Measurements from ENCODE around the gene PMM2.

PMM2 gene

DNA sequence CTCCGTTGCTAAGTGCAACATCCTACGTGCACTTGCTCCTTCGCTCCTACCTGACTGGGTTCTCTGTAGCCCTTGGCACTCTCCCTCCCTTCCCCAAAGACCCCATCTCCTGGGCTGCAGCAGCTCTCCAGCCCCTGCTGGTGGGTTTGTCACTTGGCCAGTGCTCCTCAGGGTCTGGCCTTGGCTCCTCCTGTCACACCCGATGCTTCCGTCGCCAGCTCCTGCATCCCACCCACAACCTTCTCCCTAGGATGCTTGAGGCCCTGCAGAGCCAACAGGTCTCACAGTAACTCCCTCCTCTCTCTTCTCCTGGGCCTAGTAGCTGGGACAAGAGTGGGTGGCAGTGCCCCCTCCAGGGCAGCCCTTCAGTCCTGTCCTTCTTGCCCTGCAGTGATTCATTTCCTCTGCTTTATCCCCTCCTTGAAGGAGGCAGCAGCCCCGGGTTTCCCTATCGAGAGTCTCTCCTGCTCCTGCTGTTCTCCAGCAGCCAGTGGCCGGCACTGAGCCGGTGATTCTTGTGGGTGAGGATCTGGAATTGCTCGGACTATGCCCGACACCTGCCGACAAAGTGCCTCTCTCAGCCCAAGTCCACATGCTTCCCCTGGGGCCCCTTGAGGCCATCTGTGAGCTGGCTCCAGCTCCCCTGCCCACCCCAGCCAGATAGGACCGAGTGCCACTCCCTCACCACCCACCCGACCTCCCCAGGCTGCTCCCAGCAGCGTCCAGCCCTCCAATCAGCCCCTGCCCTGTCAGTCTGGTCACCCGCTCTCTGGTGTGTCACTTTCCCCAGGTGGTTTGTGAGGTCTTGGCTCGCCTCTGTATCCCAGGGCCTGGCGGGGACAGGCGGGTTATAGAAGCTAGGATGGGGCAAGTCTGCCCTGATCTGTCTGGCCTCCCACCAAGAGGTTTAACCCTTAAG, 88.3 kb downstream of the PMM2 start:
- no peak for DNase-seq (ENCODE audit: low read depth in 2 of 2, low spot score in 1 of 2)

DNA sequence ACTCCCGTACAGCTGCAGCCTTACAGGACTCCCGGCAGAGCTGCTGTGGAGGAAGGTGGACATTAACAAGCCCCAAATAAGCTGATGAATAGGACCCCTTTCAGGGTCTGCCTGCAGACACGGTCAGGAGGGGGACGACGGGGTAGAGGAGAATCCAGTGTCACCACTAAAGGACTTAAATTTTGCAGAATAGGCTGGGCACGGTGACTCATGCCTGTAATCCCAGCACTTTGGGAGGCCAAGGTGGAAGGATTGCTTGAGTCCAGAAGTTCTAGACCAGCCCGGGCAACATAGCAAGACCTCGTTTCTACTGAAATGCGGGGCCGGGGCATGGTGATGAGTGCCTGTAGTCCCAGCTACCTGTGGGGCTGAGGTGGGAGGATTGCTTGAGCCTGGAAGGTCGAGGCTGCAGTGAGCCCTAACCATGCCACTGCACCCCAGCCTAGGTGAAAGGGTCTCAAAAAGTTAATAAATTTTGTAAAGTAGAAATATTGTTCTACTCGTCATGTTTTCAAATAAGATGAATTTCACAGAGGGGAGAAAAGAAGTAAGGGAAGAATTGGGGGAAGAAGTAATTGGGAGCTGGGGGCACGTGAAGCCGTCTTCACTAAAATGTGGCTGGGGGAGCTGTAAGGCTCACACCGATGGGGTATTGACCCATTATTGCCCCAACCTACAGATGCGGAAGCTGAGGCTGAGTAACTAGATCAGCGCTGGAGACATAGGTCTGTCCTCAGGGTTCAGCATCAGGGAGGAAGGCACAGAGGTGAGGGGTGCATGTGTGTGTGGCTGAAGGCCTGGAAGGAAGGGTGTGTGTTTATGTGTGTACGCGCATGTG, 89.2 kb downstream of the PMM2 start:
- no peak for DNase-seq (ENCODE audit: low read depth in 2 of 2, low spot score in 1 of 2)

DNA sequence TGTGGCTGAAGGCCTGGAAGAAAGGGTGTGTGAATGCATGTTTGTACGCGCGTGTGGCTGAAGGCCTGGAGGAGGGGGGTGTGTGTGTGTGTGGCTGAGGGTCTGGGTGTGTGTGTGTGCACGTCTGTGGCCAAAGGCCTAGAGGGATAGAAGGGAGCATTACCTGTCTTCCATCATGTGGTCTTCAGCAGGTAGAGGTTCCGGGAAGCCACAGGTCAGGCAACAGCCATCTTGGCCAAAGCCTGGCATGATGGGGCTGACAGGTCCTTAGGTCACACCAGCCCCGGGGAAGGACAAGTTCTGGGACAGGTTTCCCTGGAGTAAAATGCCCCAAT, 89.8 kb downstream of the PMM2 start:
- DNase-seq (ENCODE audit: low read depth in 2 of 2, low spot score in 1 of 2), result no peak

DNA sequence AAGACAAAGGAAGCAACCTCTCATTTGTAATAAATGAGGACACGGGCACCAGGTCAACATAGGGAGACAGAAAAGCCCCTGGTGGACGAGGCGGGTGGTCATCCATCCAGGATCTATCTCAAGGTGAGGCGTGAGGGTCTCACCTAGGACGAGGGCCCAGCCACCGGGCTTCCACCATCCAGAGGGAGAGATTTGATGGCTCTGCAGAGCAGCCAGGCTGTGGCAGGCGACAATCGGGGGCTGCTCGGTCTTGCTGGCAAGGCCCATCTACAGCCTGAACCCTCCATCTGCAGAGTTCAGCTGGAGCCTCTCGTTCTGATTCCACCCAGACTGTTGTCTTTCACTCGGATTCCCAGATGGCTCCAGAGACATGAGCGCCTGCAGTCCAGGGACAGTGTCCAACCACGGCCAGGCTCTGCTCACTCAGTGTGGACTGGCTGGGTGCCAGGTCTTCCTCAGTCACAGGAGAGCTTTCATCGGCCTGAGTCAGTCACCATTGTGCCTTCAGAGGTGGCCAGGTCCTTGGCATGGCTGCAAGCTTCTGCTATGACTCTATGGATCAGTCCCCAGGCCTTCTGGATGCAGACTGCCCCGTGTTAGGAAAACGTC, 90.4 kb downstream of the PMM2 start:
- no peak for DNase-seq (ENCODE audit: low read depth in 2 of 2, low spot score in 1 of 2)

DNA sequence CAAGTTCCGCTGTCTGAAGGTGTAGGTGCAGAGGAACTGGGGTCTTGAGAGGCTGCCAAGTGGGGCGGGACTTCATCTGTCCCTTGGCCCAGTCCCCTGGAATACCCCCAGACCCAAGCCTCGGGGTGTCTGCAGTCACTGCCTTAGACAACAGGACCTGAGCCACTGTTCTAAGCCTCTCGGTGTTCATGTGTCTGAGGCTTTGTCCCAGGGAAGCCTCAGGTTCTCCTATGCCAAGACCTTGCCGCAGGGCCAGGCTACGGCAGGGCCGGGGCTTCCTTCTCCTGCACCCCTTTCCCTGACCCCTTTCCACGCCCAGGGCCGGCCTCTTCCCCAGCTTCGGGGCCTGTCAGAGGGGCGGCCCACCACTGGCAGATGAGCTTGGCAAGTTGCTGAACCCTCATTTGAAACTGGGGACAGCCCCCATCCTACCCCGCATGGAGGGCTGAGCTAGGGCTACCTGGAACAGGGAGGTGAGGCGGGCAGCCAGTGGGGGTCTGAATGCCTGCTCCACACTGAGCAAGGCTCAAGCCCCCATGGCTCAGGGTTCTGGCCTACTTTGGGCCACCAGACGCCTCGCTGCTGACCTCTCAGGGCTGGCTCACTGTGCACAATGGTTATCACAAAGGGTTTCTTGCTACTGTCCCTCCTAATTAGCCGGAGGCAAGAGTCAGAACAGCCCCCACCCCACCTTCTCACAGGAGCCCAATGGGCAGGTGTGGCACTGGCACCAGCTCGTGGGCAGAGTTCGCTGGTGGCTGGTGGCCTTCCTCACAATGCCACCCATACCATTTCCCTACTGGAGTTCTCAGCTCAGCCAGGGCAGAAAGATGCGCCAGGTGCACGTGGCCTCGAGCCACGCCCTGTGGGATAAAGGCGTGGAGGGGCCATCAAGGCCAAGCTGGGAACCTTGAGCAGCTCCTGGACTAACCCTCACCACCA, 91.6 kb downstream of the PMM2 start:
- DNase-seq (ENCODE audit: low read depth in 2 of 2, low spot score in 1 of 2), result no peak

DNA sequence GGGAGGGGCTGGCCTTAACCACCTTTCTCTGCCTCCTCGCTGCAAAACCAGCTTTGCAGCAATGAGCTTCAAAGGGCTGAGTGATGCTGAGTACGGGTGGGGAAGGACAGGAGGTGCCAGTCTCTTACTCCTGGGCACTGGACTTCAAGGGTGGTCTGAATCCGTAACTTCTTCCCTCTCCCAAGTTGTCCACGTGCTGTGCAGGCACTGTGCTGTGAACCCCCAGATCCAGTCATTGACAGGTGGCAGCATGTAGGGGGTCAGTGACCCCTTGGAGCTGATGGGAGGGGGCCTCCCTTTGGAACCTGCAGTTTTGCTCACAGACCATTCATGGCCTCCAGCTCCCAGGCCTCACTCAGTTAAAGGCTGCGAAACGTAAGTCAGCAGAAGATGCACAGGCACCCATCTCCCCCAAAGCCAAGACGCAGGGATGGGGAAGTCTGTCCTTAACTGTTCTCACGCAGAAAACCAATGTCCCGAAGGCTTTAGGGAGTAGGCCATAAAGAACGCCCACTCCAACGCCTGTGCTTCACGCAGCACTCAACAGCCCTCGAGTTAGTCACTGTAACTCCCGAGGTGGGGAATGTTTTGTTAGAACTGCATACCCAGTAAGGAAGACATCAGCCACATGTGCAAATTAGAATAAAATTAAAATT, 92.4 kb downstream of the PMM2 start:
- DNase-seq (ENCODE audit: low read depth in 2 of 2, low spot score in 1 of 2), result no peak

DNA sequence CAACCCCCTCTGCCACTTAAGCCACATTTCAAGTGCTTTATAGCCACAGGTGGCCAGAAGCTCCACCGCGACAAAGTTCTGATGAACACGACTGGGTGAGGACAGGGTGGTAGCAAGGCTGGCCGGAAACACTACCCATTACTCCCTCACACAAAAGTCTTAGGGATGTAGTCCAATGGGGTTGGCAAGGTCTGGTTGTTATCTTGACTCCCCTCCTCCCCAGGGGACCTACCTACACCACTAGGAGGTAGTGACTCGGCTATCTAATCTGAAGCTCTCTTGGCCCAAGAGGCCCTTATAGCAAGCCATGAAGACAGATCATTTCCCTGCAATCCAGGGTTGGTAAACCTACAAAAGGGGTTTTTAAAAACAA, 92.9 kb downstream of the PMM2 start:
- DNase-seq (ENCODE audit: low read depth in 2 of 2, low spot score in 1 of 2), result no peak

DNA sequence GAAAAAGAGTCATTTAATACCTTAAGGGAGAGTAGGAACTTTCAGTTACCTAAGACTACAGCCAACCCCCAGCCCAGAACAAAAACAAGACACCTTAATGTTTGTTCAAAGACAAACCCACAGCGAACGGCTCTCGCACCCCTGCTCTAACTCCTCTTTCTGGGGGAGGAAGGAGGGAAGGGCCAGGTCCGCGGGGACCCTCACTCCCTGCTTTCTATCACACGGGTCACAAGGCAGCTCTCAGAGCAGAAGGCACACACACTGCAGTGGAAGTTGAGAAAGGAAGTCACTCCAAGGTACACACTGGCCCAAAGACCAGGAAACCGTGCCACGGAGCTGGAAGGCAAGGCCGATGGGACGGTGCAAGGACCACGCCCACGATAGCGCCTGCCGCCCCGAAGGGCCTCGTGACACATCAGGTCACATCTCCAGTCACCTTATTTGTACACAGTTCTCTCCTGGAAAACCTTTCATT, 94.5 kb downstream of the PMM2 start:
- DNase-seq (ENCODE audit: low read depth in 2 of 2, low spot score in 1 of 2), result no peak

DNA sequence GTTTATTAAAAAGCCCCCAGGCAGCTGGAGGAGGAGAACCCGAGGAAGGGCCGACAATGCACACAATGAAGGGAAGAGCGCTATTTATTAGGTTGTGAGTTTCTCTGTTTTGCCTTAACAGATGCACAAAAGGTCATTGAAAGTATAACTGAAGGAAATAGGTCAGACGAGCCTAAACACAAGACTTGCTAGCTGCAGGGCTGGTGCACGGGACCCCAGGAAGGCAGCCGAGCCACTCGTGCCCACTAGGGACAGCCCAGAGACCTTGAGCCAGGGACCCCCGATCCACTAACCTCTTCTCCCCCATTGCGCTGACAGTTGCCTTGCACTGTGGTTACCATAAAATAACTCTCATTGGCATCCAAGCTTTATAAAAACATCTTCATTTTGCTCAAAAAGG, 95.8 kb downstream of the PMM2 start:
- DNase-seq (ENCODE audit: low read depth in 2 of 2, low spot score in 1 of 2), result no peak

DNA sequence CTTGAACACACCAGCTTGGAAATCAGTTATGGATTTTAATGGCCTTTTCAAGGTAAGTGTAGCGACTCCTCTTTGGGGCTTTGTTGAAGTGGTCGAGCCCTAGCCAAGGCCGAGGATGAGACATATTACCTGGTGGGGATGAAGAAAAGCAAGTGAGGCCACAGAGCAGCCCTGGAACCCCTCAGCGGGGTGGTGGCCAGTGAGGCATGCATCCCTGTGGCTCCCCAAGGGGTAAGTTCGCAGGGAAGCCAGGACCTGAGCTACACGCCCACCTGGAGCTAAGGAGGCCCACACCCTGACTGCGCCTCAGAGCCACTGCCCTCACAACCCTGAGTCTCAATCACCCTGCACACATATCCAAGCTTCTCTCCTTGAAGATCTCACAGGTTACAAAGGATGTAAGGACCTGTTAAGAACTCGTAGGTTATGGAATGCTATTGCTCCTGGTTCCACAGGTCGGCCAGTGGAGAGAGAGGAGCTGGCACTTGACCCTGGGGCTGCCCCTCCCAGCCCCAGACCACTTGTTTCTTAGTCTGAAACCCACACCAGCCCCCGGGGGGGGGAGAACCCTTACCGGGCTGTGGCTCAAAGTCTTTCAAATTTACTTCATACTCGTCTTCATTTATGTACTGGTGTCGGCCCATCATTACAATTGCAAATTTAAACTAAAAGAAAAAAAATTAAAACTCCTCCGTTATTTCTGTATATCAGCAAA, 96.5 kb downstream of the PMM2 start:
- no peak for DNase-seq (ENCODE audit: low read depth in 2 of 2, low spot score in 1 of 2)

DNA sequence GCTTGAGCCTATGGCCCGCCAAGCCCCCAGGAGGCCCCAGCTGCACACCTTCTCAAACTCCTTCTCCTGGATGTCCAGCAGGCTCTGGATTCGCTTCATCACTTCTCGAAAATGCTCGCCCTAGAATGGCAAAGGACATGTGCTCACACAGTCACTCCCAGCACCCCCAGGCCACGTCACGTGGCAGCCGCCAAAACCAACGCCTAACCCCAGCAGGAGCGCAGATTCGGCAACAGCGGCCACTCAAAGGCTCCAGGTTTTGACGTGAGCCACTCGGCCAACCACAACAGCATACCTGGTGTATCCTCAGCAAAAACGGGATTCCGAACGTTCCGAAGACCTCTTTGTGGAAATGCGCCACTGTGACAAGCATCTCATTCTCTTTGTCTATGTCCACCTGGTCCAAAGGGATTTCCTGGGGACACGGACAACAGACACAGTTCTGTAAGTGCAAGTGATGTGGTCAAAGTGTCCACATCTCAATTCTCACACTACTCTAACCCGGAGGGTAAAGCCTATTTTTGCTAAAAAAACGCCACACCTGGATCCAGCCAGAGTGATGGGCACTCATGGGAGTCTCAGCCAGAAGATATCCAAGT, 97.2 kb downstream of the PMM2 start:
- no peak for DNase-seq (ENCODE audit: low read depth in 2 of 2, low spot score in 1 of 2)

DNA sequence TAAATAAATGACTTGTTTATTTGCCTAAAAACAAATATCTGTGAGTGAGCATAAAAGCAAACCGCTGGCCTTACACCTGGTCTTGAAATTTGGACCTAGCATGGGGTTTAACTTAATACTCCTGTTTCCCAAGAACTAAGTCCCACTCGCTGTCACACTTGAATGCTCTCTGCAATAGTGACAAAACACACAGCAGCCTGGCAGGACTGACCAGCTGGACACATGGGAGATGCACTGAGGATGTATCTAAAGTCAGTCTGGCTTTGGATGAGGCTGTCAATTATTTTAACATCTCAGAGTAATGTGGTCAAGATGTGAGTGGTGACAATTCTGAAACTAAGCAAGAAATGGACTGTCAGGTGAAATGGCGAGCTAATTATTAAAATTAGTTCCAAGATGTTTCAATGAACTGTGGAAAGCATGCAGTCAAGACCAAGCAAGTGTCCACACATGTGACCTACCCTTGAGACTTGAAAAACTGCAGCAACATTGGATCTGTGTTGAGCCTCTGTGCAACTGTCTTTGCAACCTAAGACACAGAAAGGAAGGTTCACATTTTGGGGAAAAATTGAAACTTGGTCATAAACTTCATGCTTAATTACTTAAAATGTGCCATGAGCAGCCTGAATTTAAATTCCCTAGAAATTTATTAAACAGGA, 101.2 kb downstream of the PMM2 start:
- no peak for DNase-seq (ENCODE audit: low read depth in 2 of 2, low spot score in 1 of 2)

Data from stimulated activated CD8-positive, alpha-beta memory T cell treated with anti-CD3 and anti-CD28 coated beads, Interleukin-4, amount 100 ng/mL, for 1 hour (primary cell).